Fibroblast of skin of back (primary cell): Measurements from ENCODE around the gene TGM1.
"Not testable (repeated sequence)": the region's sequence is repeated elsewhere in the genome, so short reads cannot be mapped to it uniquely, and the experiment has no call there.

Source experiments
- DNase-seq: peaks from one replicate; pipeline ENCODE4 v3.0.0-alpha.2; 2013

The TGM1 gene

GRCh38 chr14:24203249-24203886, 59.6 kb downstream of the TGM1 start:
- not testable (repeated sequence) for DNase-seq

- not testable (repeated sequence) for DNase-seq
Observed at GRCh38 chr14:24202538-24202937, 60.4 kb downstream of the TGM1 start.
